GM12864 (cell line): Measurements from ENCODE around the gene TRMT5.
A peak's percentile ranks its signal among the peaks of the same experiment; 100 is the strongest.

ENCODE experiments used
- DNase-seq: peaks from one replicate; pipeline ENCODE4 v3.0.0-alpha.2; 2011; ENCODE audit warnings: low read depth
- H3K4me3 ChIP-seq: 2 replicates; pipeline ENCODE4 v1.5.1; 2011; ENCODE audit warnings: mild to moderate bottlenecking, low read depth, low read length, control low read depth
- CTCF ChIP-seq: IDR thresholded peaks from 2 replicates; pipeline ENCODE4 v1.5.1; 2011; ENCODE audit warnings: low read depth, mild to moderate bottlenecking, moderate library complexity, low read length, control low read depth, inconsistent platforms; ENCODE audit errors: missing control alignments

The TRMT5 gene

GRCh38 chr14:60980811-60981632 lies at the start of gene TRMT5, which contains the start of gene SLC38A6:
TSS of gene TRMT5 (minus strand) at chr14:60981079. CDS start at chr14:60980973, 106 bp downstream.
TSS of gene SLC38A6 (plus strand) at chr14:60981245. CDS start at chr14:60981278, 33 bp downstream.
- no peak for TF ChIP-seq CTCF
- DNase-seq = peak; percentile 53
- peak within 1 kb of the TSS; percentile 89 for H3K4me3 ChIP-seq

- no peak for DNase-seq
- TF ChIP-seq CTCF = no peak
- H3K4me3 ChIP-seq = no peak overlapping the region
Observed at GRCh38 chr14:61026526-61026925, 45.6 kb upstream of the TRMT5 start.

GRCh38 chr14:61025251-61026223 lies 44.7 kb upstream of the TRMT5 start:
- TF ChIP-seq CTCF = peak; percentile 65
- H3K4me3 ChIP-seq = no peak overlapping the region
- peak; percentile 43 for DNase-seq

GRCh38 chr14:61019537-61019936 lies 38.7 kb upstream of the TRMT5 start:
- TF ChIP-seq CTCF = no peak
- H3K4me3 ChIP-seq = no peak overlapping the region
- DNase-seq = no peak

- no peak for TF ChIP-seq CTCF
- no peak for DNase-seq
- H3K4me3 ChIP-seq = no peak overlapping the region
Observed at GRCh38 chr14:61003571-61003970, 22.7 kb upstream of the TRMT5 start.

GRCh38 chr14:60999536-60999935 lies 18.7 kb upstream of the TRMT5 start:
- no peak for TF ChIP-seq CTCF
- no peak overlapping the region for H3K4me3 ChIP-seq
- no peak for DNase-seq
